GM18526 (cell line): ENCODE data around the gene TMEM214.

Experiments
- POLR2A ChIP-seq: IDR thresholded peaks from 3 replicates; pipeline ENCODE4 v1.6.1; 2011; ENCODE audit not compliant: insufficient read length; ENCODE audit errors: extremely low read depth

The TMEM214 gene

GRCh38 chr2:27081984-27082772 lies 49.4 kb downstream of the TMEM214 start:
- TF ChIP-seq POLR2A = no peak

GRCh38 chr2:27082773-27083409 lies 50.1 kb downstream of the TMEM214 start:
- no peak for TF ChIP-seq POLR2A

- no peak for TF ChIP-seq POLR2A
These were observed 50.9 kb downstream of the TMEM214 start for GRCh38 chr2:27083410-27084296.

- no peak for TF ChIP-seq POLR2A
These were observed 51.7 kb downstream of the TMEM214 start for GRCh38 chr2:27084297-27085061.

GRCh38 chr2:27085062-27085672 lies 52.4 kb downstream of the TMEM214 start:
- no peak for TF ChIP-seq POLR2A

- TF ChIP-seq POLR2A = no peak
These were observed 52.9 kb downstream of the TMEM214 start for GRCh38 chr2:27085673-27086089.

GRCh38 chr2:27086090-27086723 lies 53.4 kb downstream of the TMEM214 start:
- peak; percentile 65 for TF ChIP-seq POLR2A

GRCh38 chr2:27086724-27087593 lies 54.2 kb downstream of the TMEM214 start, which contains the start of gene KHK:
Gene KHK, plus strand, starts transcription at chr2:27086772. Its CDS starts 488 bp downstream, at chr2:27087260.
- peak; percentile 51 for TF ChIP-seq POLR2A

GRCh38 chr2:27087823-27088410 lies 55.2 kb downstream of the TMEM214 start:
- TF ChIP-seq POLR2A = no peak

- TF ChIP-seq POLR2A = no peak
These were observed 55.9 kb downstream of the TMEM214 start for GRCh38 chr2:27088634-27089033.

- TF ChIP-seq POLR2A = no peak
These were observed 56.6 kb downstream of the TMEM214 start for GRCh38 chr2:27089111-27089954.
